SK-N-SH (cell line): Measurements from ENCODE around the gene TEAD4.

Experiments
- ELF1 ChIP-seq: IDR thresholded peaks from 2 replicates; pipeline ENCODE4 v1.4.0; 2012
- EP300 ChIP-seq, 2 experiments: IDR thresholded peaks; 2 replicates each; pipeline versions ENCODE4 v1.4.0 to v1.6.1; 2012; ENCODE audit warnings: borderline replicate concordance in 1 of 2, low read depth in 1 of 2, low read length in 1 of 2
- EZH2phosphoT487 ChIP-seq: fragments of 200-600 bp; sonication (generic); IDR thresholded peaks from 2 replicates; pipeline ENCODE4 v1.6.1; 2017; ENCODE audit warnings: low read depth, mixed run types, mild to moderate bottlenecking, antibody characterized with exemption, moderate library complexity, borderline replicate concordance
- FOXJ3 ChIP-seq: sonication (generic); formaldehyde crosslinking; IDR thresholded peaks from 2 replicates; pipeline ENCODE4 v1.5.1; 2020; ENCODE audit warnings: mild to moderate bottlenecking, missing genetic modification reagents
- POLR2AphosphoS5 ChIP-seq: IDR thresholded peaks from 2 replicates; pipeline ENCODE4 v1.6.1; 2012; ENCODE audit warnings: low read depth, low read length
- RFX5 ChIP-seq: IDR thresholded peaks from 2 replicates; pipeline ENCODE4 v1.6.1; 2012; ENCODE audit warnings: mild to moderate bottlenecking, improper control_type of control experiment, low read length
- TAF1 ChIP-seq: IDR thresholded peaks from 2 replicates; pipeline ENCODE4 v1.6.1; 2012; ENCODE audit warnings: low read depth, mild to moderate bottlenecking, low read length, moderate library complexity, borderline replicate concordance
- TCF12 ChIP-seq: IDR thresholded peaks from 2 replicates; pipeline ENCODE4 v1.4.0; 2012
- TF ChIP-seq, protein P1 (sequence below): IDR thresholded peaks from 2 replicates; pipeline ENCODE4 v1.4.0; 2012; ENCODE audit warnings: low read depth, borderline replicate concordance
- TF ChIP-seq, protein P2 (sequence below): fragments of 200-600 bp; sonication (generic); IDR thresholded peaks from 2 replicates; pipeline ENCODE4 v1.6.1; 2017; ENCODE audit warnings: antibody characterized with exemption, mild to moderate bottlenecking, moderate library complexity
- TF ChIP-seq, protein P3 (sequence below): IDR thresholded peaks from 2 replicates; pipeline ENCODE4 v1.4.0; 2012; ENCODE audit warnings: low read depth, borderline replicate concordance

DNA sequence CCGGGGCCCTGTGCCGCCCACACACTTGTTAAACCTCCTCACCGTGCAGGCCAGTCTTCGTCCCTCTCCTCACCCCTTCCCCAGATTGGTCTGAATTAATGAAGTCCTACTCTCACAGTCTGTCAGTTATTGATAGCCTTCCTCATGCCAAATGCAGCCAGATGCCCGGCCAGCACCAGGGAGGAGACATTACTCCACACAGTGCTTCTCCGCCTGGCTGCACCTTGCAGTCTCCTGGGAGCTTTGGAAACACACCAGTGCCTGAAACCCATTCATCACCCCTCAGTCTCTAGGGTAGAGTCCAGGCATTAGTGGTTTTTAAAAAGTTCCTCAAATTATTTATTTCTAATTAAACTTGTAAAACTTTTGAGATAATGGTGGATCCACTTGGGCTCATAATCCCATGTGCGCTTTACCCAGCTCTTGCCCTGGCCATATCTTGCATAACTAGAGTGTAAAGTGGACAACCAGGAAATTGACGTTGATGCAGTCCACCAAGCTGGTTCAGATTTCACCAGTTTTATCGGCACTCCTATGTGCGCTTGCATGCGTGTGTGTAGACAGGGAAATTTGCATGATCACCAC is 79.8 kb downstream of the TEAD4 start:
- TF ChIP-seq FOXJ3 (no peak), TCF12 (no peak), POLR2AphosphoS5 (no peak), EP300 (IDR thresholded peaks at IDR 0.05; ENCODE audit: borderline replicate concordance in 1 of 2, low read depth in 1 of 2, low read length in 1 of 2) (no peak), ELF1 (no peak), TAF1 (no peak), EZH2phosphoT487 (no peak), RFX5 (no peak)
- TF ChIP-seq, protein P1, sequence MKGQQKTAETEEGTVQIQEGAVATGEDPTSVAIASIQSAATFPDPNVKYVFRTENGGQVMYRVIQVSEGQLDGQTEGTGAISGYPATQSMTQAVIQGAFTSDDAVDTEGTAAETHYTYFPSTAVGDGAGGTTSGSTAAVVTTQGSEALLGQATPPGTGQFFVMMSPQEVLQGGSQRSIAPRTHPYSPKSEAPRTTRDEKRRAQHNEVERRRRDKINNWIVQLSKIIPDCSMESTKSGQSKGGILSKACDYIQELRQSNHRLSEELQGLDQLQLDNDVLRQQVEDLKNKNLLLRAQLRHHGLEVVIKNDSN, result no peak
- TF ChIP-seq, protein P2, sequence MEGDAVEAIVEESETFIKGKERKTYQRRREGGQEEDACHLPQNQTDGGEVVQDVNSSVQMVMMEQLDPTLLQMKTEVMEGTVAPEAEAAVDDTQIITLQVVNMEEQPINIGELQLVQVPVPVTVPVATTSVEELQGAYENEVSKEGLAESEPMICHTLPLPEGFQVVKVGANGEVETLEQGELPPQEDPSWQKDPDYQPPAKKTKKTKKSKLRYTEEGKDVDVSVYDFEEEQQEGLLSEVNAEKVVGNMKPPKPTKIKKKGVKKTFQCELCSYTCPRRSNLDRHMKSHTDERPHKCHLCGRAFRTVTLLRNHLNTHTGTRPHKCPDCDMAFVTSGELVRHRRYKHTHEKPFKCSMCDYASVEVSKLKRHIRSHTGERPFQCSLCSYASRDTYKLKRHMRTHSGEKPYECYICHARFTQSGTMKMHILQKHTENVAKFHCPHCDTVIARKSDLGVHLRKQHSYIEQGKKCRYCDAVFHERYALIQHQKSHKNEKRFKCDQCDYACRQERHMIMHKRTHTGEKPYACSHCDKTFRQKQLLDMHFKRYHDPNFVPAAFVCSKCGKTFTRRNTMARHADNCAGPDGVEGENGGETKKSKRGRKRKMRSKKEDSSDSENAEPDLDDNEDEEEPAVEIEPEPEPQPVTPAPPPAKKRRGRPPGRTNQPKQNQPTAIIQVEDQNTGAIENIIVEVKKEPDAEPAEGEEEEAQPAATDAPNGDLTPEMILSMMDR, result no peak
- TF ChIP-seq, protein P3, sequence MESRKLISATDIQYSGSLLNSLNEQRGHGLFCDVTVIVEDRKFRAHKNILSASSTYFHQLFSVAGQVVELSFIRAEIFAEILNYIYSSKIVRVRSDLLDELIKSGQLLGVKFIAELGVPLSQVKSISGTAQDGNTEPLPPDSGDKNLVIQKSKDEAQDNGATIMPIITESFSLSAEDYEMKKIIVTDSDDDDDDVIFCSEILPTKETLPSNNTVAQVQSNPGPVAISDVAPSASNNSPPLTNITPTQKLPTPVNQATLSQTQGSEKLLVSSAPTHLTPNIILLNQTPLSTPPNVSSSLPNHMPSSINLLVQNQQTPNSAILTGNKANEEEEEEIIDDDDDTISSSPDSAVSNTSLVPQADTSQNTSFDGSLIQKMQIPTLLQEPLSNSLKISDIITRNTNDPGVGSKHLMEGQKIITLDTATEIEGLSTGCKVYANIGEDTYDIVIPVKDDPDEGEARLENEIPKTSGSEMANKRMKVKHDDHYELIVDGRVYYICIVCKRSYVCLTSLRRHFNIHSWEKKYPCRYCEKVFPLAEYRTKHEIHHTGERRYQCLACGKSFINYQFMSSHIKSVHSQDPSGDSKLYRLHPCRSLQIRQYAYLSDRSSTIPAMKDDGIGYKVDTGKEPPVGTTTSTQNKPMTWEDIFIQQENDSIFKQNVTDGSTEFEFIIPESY, result no peak
